NCI-H345 (cell line): Measurements from ENCODE around the gene CAPN12.

Source experiments
- DNase-seq: peaks from one replicate; lab custom pipeline; 2025; lab: John Stamatoyannopoulos, UW

The CAPN12 gene

DNA sequence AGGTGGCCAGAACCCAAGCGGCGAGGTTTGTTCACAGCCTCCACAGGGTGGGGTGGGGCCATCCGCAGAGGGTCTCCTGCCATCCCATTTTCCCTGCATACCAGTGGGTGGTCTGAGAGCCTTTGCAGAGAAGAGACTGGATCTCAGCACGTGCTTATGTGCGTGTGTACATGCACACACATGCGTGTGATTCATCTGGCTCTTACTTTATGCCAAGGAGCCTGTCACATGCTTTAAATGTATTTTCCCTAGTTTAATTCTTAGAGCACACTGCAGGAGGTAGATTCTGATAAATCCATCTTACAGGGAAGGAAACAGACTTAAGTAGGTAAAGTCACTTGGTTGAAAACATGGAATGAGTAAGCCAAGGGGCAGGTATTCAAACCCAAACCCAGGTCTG lies 47.1 kb downstream of the CAPN12 start:
- DNase-seq, result no peak

- no peak for DNase-seq
Observed at GRCh38 chr19:38696729-38697055, 47.6 kb downstream of the CAPN12 start.

GRCh38 chr19:38695832-38696728 lies 48.2 kb downstream of the CAPN12 start:
- no peak for DNase-seq

DNA sequence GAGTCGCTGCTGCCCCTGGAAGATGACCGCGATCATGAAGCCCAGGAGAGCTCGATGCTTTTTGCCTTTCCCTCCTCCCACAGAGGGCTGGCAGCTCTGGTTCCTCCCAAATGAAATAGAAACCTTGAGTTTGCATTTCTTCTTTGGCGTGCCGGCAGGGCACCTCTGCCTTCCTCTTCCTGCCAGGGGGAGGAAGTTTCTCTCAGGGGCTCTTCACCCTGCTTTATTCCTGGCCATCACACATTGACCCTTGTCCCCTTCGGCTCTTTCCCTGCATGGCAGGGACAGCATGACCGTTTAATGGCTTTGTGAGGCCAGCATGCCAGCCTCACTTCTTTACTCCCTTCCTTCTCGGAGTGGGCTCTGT lies 49.0 kb downstream of the CAPN12 start:
- no peak for DNase-seq

- no peak for DNase-seq
Observed at GRCh38 chr19:38693380-38694223, 50.7 kb downstream of the CAPN12 start.

GRCh38 chr19:38692458-38693379 lies 51.6 kb downstream of the CAPN12 start:
- no peak for DNase-seq

- DNase-seq, result no peak
Observed at GRCh38 chr19:38691938-38692457, 52.3 kb downstream of the CAPN12 start.

DNA sequence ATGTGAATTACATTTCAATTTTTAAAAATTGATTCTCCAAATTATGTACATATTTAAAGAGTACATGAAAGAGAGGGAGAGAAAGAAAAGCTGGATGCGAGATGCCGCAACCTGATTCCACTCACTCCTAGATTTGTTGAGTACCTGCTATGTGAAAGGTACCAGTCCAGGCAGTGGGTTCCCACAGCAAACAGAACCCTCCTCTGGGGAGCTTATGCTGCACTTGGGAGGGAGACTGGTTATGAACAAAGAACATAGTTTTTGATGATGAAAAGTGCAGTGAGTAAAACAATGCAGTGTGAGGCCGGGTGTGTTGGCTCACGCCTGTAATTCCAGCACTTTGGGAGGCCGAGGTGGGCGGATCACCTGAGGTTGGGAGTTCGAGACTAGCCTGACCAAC lies 53.4 kb downstream of the CAPN12 start:
- no peak for DNase-seq

GRCh38 chr19:38690146-38690545 lies 54.1 kb downstream of the CAPN12 start:
- no peak for DNase-seq

- no peak for DNase-seq
Observed at GRCh38 chr19:38687837-38688378, 56.4 kb downstream of the CAPN12 start.

DNA sequence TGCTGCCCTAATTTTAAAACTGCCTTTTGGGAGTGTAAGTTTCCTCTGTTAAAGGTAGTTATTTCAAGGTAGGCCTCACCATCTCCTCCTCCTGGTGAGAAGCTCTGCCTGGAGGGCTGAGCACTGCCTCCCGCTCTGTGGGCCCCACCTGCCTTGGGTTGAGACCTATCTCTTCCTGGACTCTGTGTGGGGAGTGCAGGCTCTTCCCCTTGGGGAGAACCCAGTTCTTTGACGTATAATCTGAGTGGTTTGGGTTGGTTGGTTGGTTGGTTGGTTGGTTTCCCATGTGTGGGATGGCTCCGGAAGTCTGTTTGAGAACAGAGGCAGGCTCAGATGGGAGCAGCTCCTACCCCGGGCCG lies 57.8 kb downstream of the CAPN12 start:
- no peak for DNase-seq

- DNase-seq, result no peak
Observed at GRCh38 chr19:38685666-38686529, 58.4 kb downstream of the CAPN12 start.

DNA sequence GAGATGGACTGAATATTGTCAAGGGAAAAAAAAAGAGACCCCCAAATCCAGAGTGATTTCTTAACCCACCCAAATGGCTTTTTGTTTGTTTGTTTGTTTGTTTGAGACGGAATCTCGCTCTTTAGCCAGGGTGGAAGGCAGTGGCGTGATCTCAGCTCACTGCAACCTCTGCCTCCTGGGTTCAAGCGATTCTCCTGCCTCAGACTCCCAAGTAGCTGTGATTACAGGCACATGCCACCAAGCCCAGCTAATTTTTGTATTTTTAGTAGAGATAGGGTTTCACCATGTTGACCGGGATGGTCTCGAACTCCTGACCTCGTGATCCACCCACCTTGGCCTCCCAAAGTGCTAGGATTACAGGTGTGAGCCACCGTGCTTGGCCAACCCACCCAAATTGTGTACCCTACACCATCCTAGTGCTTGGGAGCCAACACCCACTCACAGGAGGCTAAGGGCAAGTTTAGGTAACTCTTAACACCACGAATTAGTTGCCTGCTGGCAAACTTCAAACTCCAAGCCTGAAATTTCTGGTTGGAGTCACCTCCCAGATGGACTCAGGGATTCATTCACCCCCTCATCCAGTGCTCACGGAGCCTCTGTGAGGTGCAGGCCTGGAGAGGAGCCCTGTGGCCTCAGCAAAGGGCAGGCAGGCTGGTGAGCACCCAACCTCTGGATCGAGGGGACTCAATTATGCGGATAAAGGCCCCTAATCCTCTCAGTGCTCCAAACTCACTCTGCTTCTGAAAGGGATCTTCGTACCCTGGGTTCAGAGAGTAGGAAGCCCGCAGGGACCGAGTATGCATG lies 59.2 kb downstream of the CAPN12 start:
- DNase-seq, result no peak

- DNase-seq, result no peak
Observed at GRCh38 chr19:38684078-38684861, 60.0 kb downstream of the CAPN12 start.

- peak; percentile 58 for DNase-seq
Observed at GRCh38 chr19:38683393-38684077, 60.7 kb downstream of the CAPN12 start.

- DNase-seq, result no peak
Observed at GRCh38 chr19:38682872-38683392, 61.3 kb downstream of the CAPN12 start.

DNA sequence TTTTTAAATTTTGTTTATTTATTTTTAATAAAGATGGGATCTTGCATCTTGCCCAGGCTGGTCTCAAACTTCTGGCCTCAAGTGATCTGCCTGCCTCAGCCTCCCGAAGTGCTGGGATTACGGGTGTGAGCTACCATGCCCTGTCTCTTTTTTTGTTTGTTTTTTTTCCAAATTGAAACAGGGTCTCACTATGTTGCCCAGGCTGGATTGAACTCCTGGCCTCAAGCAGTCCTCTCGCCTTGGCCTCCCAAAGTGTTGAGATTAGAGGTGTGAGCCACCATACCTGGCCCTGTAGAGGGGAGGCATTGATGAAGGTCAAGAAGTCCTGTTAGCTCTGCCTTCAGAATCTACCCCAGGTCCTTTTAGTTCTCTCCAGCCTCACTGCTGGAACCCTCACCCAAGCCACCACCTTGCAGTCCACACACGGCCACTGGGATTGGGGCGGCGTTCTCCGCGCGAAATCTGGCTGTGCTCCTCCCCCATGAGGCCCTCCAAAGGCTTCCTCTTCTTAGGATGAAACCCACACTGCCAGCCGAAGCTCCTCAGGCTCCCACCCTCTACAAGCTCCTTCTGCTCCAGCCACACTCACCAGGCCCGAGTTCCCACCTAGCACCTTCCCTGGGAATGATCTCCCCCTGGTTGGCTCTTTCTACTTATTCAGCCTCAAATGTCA lies 61.9 kb downstream of the CAPN12 start:
- no peak for DNase-seq
